Spleen (tissue), 11 donors: ENCODE results near the gene UMOD. TPM values are rescaled to one million over a fixed set of nuclear protein-coding genes. Genes with fewer than 3 reads are reported as not detected.

Experiments used
- DNase-seq: peaks from one replicate; pipeline ENCODE4 v3.0.0-alpha.2; 2020
- H3K27ac ChIP-seq, 8 donors: fragments of 200-600 bp; sonication (generic) in 7 of 8; 1 replicate in 4 of 8; 2 replicates in 4 of 8; pipeline versions ENCODE4 v1.5.0 to v1.8.0; 2016 to 2021; ENCODE audit warnings: inconsistent platforms in 4 of 8, mild to moderate bottlenecking in 4 of 8, moderate library complexity in 1 of 8
- H3K27me3 ChIP-seq, 7 donors: fragments of 200-600 bp; sonication (generic) in 6 of 7; replicated peaks in 1 of 7; 1 replicate in 4 of 7; 2 replicates in 3 of 7; pipeline versions ENCODE4 v1.5.0 to v1.8.0; 2016 to 2021; ENCODE audit warnings: inconsistent platforms in 3 of 7, mild to moderate bottlenecking in 1 of 7
- H3K36me3 ChIP-seq, 6 donors: fragments of 200-600 bp; sonication (generic) in 5 of 6; 1 replicate in 4 of 6; 2 replicates in 2 of 6; pipeline versions ENCODE4 v1.5.0 to v1.8.0; 2016 to 2021; ENCODE audit warnings: inconsistent platforms in 2 of 6
- H3K4me1 ChIP-seq, 6 donors: fragments of 200-600 bp; sonication (generic) in 5 of 6; 1 replicate in 3 of 6; 2 replicates in 3 of 6; pipeline versions ENCODE4 v1.5.0 to v1.8.0; 2016 to 2021; ENCODE audit warnings: inconsistent platforms in 3 of 6
- H3K4me3 ChIP-seq, 8 donors: fragments of 200-600 bp; sonication (generic) in 7 of 8; 1 replicate in 4 of 8; 2 replicates in 4 of 8; pipeline versions ENCODE4 v1.5.0 to v1.8.0; 2016 to 2021; ENCODE audit warnings: inconsistent platforms in 4 of 8, mild to moderate bottlenecking in 4 of 8, moderate library complexity in 2 of 8
- H3K9me3 ChIP-seq, 8 donors: fragments of 200-600 bp; sonication (generic) in 7 of 8; 1 replicate in 4 of 8; 2 replicates in 4 of 8; pipeline versions ENCODE4 v1.5.0 to v1.8.0; 2016 to 2021; ENCODE audit warnings: inconsistent platforms in 4 of 8
- POLR2A ChIP-seq, 3 donors: fragments of 450-650 bp; IDR thresholded peaks; one replicate each; pipeline ENCODE4 v1.5.1; 2017; ENCODE audit warnings: antibody characterized with exemption in 3 of 3, mild to moderate bottlenecking in 1 of 3
- POLR2AphosphoS5 ChIP-seq, 3 donors: sonication (generic); formaldehyde crosslinking; IDR thresholded peaks; one replicate each; pipeline ENCODE4 v1.5.1; 2017; ENCODE audit warnings: antibody characterized with exemption in 3 of 3
- WGBS, 5 donors: extraction: QIAGEN DNeasy Blood & Tissue Kit in 3 of 5; methylation state at CpG; one replicate each; pipeline versions ENCODE4 v1.1.5 to v1.1.7; 2013 to 2018; 5-methylcytosine and 5-hydroxymethylcytosine counted together
- intact Hi-C: fragments of 100-400 bp; cut with DNase I; formaldehyde crosslinking; loops from one replicate; pipeline ENCODE4 v1.15.0; 2023; ENCODE audit warnings: low total_unique reads
- polyA plus RNA-seq, 3 donors: library from polyadenylated mRNA; stranded (reverse); fragments of 200-250 nt; gene quantifications; one replicate each; pipeline ENCODE4 v1.2.1, GENCODE V29; 2013
- total RNA-seq, 7 donors: library from RNA; depleted of rRNA in 3 of 7; stranded (reverse); fragments of >200 nt in 3 of 7; fragmentation: NEBNext Ultra II Directional in 4 of 7; extraction: Animal tissue kit (Norgen Biotek cat#: 25700) in 4 of 7; gene quantifications; one replicate each; pipeline versions ENCODE4 v1.1.0 to v1.2.1, GENCODE V29; 2016 to 2021
- TF ChIP-seq, protein P1 (sequence below), 11 experiments: fragments of 200-600 bp in 7 of 11; fragments of 450-650 bp in 4 of 11; sonication (generic) in 4 of 11; IDR thresholded peaks in 8 of 11; conservative IDR thresholded peaks in 3 of 11; 1 replicate in 7 of 11; 2 replicates in 4 of 11; pipeline versions ENCODE4 v1.4.0 to v1.8.0; 2016 to 2021; ENCODE audit warnings: antibody characterized with exemption in 11 of 11, inconsistent platforms in 4 of 11, mild to moderate bottlenecking in 1 of 11
- donor health status: healthy with polysubstance abuse.
- donor health status: DM: no; HTN: no; CAD: no; lungs with moderate emphysema.
- donor health status: DM: no; HTN: no; CAD: no.
- donor health status: Bipolar disorder and iron deficiency.
- donor health status: healthy.
- donor health status: DM: no; HTN: no; CAD: no.
- donor health status: DM: yes; HTN: yes; CAD: no.

UMOD gene
- total and polyA plus RNA-seq, 10 donors = 0.17 TPM; not detected in 9

DNA sequence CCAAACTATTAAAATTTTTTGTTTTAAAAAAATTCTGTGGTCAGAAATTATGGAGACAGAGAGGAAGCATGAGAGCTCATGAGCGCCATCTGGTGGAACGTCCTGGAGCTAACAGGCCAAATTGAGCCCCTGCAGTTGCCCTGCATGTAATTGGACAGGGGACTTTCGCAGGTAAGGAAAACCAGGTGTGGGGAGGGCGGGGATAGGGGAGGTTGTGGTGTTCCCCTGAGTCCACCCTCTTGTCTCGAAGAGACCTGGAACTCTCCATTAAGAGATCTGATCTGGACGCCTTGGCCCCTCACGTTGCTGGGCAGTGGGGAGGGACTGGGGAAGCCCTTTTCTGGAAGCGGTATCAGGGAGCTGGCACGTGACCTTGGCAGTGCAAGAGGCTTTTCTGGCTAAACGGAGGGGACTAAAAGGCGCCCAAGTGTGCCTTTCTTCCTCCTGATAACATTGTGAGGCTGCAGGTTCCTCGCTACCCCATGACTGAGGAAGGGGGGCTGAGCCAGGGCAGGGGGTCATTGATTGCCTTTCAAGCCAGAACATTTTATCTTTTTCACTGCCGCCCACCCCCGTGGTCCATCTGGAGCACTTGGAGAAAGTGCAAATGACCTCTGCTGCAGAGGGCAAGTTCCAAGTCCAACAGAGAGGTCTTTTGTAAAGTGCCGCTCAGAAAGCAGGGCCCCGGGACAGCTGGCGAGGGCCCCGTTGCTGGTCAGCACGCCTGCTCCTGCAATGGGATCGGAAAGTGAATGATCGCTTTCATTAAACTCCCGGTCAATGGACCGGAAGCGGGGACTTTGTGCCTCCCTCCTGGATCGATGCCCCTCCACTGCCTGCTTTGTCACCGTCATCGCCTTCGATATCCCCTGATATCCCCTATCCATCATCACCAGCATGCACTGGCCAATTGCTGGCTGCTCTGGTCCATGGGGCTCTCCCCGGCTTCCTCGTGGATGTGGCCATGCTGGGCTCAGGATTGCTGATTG is 33.6 kb upstream of the UMOD start:
- TF ChIP-seq, protein P1, sequence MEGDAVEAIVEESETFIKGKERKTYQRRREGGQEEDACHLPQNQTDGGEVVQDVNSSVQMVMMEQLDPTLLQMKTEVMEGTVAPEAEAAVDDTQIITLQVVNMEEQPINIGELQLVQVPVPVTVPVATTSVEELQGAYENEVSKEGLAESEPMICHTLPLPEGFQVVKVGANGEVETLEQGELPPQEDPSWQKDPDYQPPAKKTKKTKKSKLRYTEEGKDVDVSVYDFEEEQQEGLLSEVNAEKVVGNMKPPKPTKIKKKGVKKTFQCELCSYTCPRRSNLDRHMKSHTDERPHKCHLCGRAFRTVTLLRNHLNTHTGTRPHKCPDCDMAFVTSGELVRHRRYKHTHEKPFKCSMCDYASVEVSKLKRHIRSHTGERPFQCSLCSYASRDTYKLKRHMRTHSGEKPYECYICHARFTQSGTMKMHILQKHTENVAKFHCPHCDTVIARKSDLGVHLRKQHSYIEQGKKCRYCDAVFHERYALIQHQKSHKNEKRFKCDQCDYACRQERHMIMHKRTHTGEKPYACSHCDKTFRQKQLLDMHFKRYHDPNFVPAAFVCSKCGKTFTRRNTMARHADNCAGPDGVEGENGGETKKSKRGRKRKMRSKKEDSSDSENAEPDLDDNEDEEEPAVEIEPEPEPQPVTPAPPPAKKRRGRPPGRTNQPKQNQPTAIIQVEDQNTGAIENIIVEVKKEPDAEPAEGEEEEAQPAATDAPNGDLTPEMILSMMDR (IDR thresholded peaks at IDR 0.05 in 8 of 11, conservative IDR thresholded peaks at IDR 0.05 in 3 of 11) = peak in 9 of 11 experiments; percentile 44 to 90 (median 82)
- no peak for TF ChIP-seq POLR2AphosphoS5 (IDR thresholded peaks at IDR 0.05)
- no peak for TF ChIP-seq POLR2A (IDR thresholded peaks at IDR 0.05)
- peaks cover 0 to 18% (median 4%) of the 10 kb centered on the region in 6 donors for H3K4me1 ChIP-seq
- peak; percentile 82 for DNase-seq
- peaks cover 0 to 21% (median 0%) of the 10 kb centered on the region in 7 donors for H3K27me3 ChIP-seq
- H3K4me3 ChIP-seq = no peak overlapping the region
- WGBS, 5 donors = 19 to 30% (median 26%) methylated on average over 22 to 30 of the region's 30 CpGs
- no peaks in the 10 kb centered on the region for H3K9me3 ChIP-seq
- H3K36me3 ChIP-seq = no peaks in the 10 kb centered on the region
- H3K27ac ChIP-seq = peak overlapping the region in 1 of 8 donors; percentile 28
- intact Hi-C loops = loop anchor here (5.0 kb wide), 1 partner anchor 479 kb away; no protein-coding TSS in a partner anchor

DNA sequence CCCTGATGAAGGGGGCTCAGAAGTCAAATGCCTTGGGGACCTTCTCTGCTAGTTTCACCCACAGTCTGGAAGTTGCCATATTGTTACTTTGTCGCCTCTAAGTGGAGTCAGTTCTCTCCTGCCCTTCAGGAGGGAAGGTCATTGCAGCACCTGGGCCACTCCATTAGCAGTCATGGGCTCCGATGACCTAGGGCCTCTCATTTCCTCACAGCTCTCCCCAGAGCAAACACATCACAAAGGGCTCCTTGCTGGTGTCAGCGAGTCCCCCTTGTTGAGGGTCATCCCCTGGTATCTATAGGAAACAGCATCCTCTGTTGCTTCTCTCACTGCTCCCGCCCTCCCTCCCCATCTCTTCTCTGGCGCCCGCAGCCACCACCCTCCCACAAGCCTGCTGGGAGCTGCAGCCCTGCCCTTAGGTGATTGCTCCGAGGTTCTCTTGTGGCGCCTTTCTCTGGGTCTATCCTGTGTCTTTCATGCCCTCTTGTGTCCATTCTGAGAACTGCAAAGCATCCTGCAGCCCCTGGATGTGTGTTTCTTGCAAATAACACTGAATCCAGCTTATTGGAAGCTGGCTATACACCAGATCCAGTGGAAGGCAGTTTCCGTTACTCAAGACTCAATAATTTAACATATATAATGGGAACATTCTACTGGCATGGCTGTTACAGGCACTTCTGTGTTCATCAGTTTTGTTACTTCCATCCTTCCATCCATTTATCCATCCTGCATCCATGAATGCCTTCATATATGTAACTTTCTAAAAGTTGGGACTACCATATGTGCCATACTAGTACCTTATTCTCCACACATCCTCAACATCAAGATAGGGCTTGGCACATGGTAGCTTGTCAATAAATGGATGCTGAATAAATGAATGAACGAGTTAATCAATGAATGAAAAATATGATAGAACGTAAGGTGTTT is 30.9 kb upstream of the UMOD start:
- H3K27ac ChIP-seq = no peak overlapping the region
- 25 to 30% (median 29%) methylated on average over 10 to 11 of the region's 11 CpGs for WGBS, 5 donors
- no peaks in the 10 kb centered on the region for H3K9me3 ChIP-seq
- no peak for DNase-seq
- H3K4me1 ChIP-seq = peaks cover 0 to 18% (median 4%) of the 10 kb centered on the region in 6 donors
- peaks cover 0 to 34% (median 0%) of the 10 kb centered on the region in 7 donors for H3K27me3 ChIP-seq
- no peak overlapping the region for H3K4me3 ChIP-seq
- intact Hi-C loops = no loop called here
- TF ChIP-seq POLR2A (IDR thresholded peaks at IDR 0.05) = no peak
- TF ChIP-seq, protein P1 (IDR thresholded peaks at IDR 0.05 in 8 of 11, conservative IDR thresholded peaks at IDR 0.05 in 3 of 11) = peak in 10 of 11 experiments; percentile 41 to 84 (median 72)
- no peaks in the 10 kb centered on the region for H3K36me3 ChIP-seq

DNA sequence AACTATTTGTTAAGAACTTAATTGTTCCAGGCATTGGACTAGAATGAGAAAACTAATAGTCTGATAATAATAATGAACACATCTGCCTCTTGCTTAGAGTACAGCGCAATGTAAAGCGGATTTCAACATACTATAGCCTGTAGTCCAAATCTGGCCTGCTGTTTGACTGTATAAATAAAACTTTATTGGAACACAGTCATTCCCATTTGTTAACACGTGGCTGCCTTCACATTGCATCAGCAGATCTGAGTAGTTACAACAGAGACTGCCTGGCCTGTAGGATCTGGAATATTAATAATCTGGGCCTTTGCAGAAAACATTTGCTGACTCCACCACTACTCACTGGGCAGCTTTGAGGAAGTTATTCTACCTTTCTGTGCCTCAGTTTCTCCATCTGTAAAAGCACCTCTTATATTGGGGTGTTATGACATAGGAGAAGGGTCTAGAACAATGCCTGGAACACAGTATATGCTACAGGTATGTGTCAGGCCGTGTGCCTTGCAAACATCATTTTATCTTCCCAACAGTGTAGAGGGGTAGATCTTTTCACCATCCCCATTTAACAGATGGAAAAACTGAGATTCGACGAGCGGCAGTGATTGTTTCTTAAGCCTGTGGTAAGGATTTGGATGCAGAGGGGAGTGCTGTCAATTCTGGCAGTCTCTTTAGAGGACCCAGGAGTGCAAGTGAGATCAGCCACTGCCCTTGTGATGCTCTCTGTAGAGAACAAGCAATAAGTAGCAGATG is 29.9 kb upstream of the UMOD start:
- intact Hi-C loops = no loop called here
- peaks cover 0 to 29% (median 0%) of the 10 kb centered on the region in 7 donors for H3K27me3 ChIP-seq
- no peak overlapping the region for H3K4me3 ChIP-seq
- no peaks in the 10 kb centered on the region for H3K36me3 ChIP-seq
- no peak for DNase-seq
- 85 to 92% (median 88%) methylated on average over 7 of the region's 7 CpGs for WGBS, 5 donors
- no peaks in the 10 kb centered on the region for H3K9me3 ChIP-seq
- H3K27ac ChIP-seq = no peak overlapping the region
- TF ChIP-seq, protein P1 (IDR thresholded peaks at IDR 0.05 in 8 of 11, conservative IDR thresholded peaks at IDR 0.05 in 3 of 11) = no peak
- no peak for TF ChIP-seq POLR2AphosphoS5 (IDR thresholded peaks at IDR 0.05)
- TF ChIP-seq POLR2A (IDR thresholded peaks at IDR 0.05) = no peak
- H3K4me1 ChIP-seq = peaks cover 0 to 18% (median 4%) of the 10 kb centered on the region in 6 donors
